A549 treated with ZK216348 at 1 μM for 4 hours (cell line): ENCODE results near the gene ETV3. TPM values are rescaled to one million over a fixed set of nuclear protein-coding genes. Genes with fewer than 3 reads are reported as not detected.

ENCODE experiments used
- total RNA-seq: library from RNA; stranded (reverse); fragments of 200-300 nt; extraction: Qiagen RNA extraction; gene quantifications from 5 replicates; pipeline ENCODE4 v1.2.3, GENCODE V29; 2022; ENCODE audit warnings: low read depth

ETV3 gene
- total RNA-seq, result 8.6 to 14.4 TPM (median 11.6 TPM) in 5 replicates

GRCh38 chr1:157138220-157139051, at the start of gene ETV3:
TSS of gene ETV3 (minus strand) at chr1:157138395. CDS start at chr1:157136352, 2,043 bp downstream.

GRCh38 chr1:157099633-157100009, 38.6 kb downstream of the ETV3 start, which contains the start of gene ETV3L:
TSS of gene ETV3L (minus strand) at chr1:157099808. CDS start at chr1:157099523, 285 bp downstream.

Other genes with a start within 250 kb of the ETV3 start
- gene PEAR1, start 244.7 kb downstream of the ETV3 start, total RNA-seq, result 5.4 to 12.1 TPM (median 9.3 TPM) in 5 replicates
- 0.12 to 0.24 TPM (median 0.15 TPM) in 5 replicates for gene LRRC71, start 217.8 kb downstream of the ETV3 start, total RNA-seq
- 15.3 to 21.6 TPM (median 18.8 TPM) in 5 replicates for gene ARHGEF11, start 92.7 kb downstream of the ETV3 start, total RNA-seq
- not detected in 5 replicates for gene ETV3L, start 38.6 kb downstream of the ETV3 start, total RNA-seq